Astrocyte of the cerebellum (primary cell): Measurements from ENCODE around the gene ASCL2.

Experiments
- DNase-seq: peaks from one replicate; pipeline ENCODE4 v3.0.0-alpha.2; 2011; ENCODE audit warnings: low read depth
- H3K4me3 ChIP-seq: 2 replicates; pipeline ENCODE4 v1.5.1; 2011; ENCODE audit warnings: mild to moderate bottlenecking, low read depth, low read length, moderate library complexity
- in situ Hi-C: cut with HindIII; loops from 2 replicates; pipeline ENCODE4 v1.10.0; 2017; ENCODE audit warnings: low sequenced_read_pairs
- TF ChIP-seq, protein P1 (sequence below): IDR thresholded peaks from 2 replicates; pipeline ENCODE4 v1.5.1; 2012; ENCODE audit warnings: low read length, low read depth, moderate library complexity, mild to moderate bottlenecking; ENCODE audit errors: missing control alignments

ASCL2 gene

DNA sequence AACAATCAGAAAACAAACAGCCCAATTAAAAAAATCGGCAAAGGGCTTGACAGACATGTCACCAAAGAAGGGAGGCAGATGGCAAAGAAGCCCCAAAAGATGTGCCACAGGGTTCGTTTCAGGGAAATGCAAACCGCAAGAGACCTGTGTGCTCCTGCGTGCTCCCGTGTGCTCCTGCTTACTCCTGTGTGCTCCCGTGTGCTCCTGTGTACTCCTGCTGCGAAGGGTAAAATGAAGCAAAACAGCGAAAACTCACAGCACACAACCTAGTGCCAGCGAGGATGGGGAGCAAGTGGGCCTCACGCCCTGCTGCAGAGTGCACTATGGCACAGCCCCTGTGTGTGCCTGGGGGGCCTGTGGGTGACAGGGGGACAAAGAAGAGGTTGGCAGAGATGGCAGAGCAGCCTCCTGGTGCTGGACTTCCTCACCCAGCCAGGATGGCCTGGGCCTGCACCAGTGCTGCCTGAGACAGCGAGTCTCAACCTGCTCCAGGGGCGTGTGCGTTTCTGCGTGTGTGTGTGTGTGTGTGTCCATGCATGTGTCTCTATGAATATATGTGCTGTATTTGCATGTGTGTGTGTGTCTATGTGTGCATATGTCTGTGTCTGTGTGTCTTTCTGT, 14.0 kb downstream of the ASCL2 start:
- DNase-seq: no peak
- in situ Hi-C loops: no loop called here
- TF ChIP-seq, protein P1, sequence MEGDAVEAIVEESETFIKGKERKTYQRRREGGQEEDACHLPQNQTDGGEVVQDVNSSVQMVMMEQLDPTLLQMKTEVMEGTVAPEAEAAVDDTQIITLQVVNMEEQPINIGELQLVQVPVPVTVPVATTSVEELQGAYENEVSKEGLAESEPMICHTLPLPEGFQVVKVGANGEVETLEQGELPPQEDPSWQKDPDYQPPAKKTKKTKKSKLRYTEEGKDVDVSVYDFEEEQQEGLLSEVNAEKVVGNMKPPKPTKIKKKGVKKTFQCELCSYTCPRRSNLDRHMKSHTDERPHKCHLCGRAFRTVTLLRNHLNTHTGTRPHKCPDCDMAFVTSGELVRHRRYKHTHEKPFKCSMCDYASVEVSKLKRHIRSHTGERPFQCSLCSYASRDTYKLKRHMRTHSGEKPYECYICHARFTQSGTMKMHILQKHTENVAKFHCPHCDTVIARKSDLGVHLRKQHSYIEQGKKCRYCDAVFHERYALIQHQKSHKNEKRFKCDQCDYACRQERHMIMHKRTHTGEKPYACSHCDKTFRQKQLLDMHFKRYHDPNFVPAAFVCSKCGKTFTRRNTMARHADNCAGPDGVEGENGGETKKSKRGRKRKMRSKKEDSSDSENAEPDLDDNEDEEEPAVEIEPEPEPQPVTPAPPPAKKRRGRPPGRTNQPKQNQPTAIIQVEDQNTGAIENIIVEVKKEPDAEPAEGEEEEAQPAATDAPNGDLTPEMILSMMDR: no peak
- H3K4me3 ChIP-seq: no peak overlapping the region

DNA sequence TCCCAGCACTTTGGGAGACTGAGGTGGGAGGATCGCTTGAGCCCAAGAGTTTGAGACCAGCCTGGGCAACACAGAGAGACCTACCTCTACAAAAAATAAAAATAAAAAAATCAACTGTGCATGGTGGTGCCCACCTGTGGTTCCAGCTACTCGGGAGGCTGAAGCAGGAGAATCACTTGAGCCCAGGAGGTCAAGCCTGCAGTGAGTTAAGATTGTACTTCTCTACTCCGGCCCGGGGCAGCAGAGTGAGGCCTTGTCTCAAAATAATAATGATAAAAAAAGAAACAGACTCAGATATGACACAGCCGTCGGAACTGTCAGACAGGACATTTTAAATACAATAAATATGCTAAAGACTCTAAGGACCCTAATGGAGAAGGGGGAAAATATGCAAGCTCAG, 18.4 kb downstream of the ASCL2 start:
- in situ Hi-C loops: no loop called here
- TF ChIP-seq, protein P1: no peak
- DNase-seq: no peak
- no peak overlapping the region for H3K4me3 ChIP-seq

DNA sequence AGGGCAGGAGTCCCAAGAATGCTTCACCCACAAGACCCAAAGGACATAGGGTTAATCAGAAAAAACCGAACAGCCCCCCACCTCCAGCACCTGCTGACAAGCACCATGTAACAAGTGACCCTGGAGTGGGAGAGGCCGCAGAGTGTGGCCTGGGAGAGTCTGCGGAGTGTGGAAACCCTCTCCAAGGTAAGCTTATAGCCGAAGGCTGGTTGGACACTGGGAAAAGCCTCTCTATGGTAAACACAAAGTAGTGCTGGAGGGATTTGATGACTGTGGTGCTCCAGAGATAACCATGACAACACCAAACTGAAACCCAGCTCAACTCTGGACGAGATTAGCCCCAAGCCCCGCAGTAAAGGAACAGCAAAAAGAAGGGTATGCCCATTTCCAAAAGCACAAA, 19.2 kb downstream of the ASCL2 start:
- in situ Hi-C loops: no loop called here
- H3K4me3 ChIP-seq: no peak overlapping the region
- TF ChIP-seq, protein P1: no peak
- DNase-seq: no peak

DNA sequence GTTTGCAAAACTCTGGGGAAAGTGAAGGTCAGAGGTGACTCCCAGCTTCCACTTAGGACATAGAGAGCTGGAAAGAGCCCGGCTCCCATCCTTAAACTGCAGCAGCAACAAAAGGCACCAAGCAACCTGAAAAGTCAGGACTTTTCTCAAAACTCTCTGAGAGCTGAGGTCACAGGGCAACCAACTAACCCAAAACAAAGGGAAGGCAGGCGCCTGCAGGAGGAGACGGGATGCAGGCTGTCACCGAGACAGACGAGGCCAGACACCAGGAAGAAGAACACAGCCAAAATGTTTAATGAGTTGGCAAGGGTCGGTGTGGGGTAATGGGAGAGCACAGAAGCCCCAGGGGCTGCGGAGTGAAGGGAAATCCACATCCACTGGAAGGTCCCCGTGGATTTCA, 19.9 kb downstream of the ASCL2 start:
- TF ChIP-seq, protein P1: no peak
- in situ Hi-C loops: no loop called here
- H3K4me3 ChIP-seq: no peak overlapping the region
- DNase-seq: no peak

DNA sequence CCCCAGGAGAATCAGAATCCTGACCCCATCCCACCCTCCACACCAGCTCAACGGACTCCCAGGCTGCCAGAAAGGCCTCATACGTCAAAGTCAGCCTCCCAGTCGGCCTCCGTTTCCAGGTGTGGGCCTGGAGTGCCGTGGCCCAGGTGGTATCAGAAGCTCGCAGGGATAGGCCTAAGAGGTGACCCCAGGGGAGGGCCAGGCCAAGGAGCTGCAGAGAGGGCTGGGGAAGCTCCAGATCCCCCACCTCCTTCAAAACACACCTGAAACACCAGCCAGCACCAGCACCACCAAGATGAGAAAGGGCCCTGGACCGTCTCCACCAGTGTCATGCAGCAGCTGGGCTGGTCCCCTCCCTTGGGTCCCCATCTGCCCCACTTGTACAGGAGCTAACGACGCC, 20.3 kb downstream of the ASCL2 start:
- TF ChIP-seq, protein P1: no peak
- DNase-seq: no peak
- in situ Hi-C loops: no loop called here
- H3K4me3 ChIP-seq: no peak overlapping the region

DNA sequence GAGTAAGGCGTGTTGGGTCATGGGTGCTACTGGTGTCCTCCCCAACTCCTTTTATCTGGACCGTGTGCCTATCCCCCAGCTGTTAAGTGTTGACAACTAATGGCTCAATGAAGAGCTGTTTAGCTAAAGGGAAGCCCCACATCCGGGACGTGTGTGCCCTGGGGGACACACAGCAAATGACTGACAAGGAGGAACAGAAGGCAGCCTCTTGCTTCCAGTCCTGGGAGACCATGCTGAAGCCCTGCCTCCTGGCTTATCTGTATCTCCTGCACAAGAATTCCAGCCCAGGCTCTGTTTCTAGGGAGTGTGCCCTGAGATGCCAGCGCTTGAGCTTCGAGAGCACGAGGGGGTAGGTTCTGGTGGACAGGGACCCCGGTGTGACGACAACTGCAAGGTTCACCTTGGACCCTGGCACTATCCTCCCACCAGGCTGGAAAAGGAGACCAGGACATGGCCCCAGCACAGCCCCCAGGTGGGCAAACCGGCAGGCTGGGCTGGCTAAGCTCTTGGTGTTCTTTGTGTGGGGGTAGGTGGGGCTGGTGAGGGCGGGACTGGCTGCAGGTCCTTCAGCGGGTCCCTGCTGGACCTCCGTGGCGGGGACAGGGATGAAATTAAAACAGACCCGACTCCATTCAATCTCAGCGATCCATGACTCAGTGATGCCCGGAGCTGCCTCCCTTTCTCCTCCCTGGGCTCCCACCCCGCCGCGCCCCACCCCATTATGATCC, 21.0 kb downstream of the ASCL2 start:
- no peak for DNase-seq
- no peak overlapping the region for H3K4me3 ChIP-seq
- in situ Hi-C loops: loop anchor here (5.0 kb wide), 1 partner anchor 37 kb away; no protein-coding TSS in a partner anchor
- TF ChIP-seq, protein P1: no peak
